Calu3 (cell line): ENCODE results near the gene GRAMD1A. TPM values are rescaled to one million over a fixed set of nuclear protein-coding genes. Genes with fewer than 3 reads are reported as not detected.

ENCODE experiments used
- BruUV-seq: library from RNA; stranded (reverse); fragments of 400-500 nt; replicated peaks from 2 replicates; lab custom pipeline; 2021; lab: Mats Ljungman, UMichigan
- CTCF ChIA-PET: fragments of 300-600 bp; sonication (Branson Sonifier 250); formaldehyde crosslinking; loops from one replicate; lab custom pipeline; 2022; ENCODE audit warnings: antibody characterized with exemption; lab: Charles Lee
- DNase-seq: peaks from one replicate; pipeline ENCODE4 v3.0.0; 2022
- H3K27ac Mint-ChIP-seq: one replicate; pipeline ENCODE4 v1.8.0; 2022; ENCODE audit warnings: mixed read lengths; ENCODE audit not compliant: unreplicated experiment
- H3K27me3 Mint-ChIP-seq: one replicate; pipeline ENCODE4 v1.8.0; 2022; ENCODE audit warnings: mixed read lengths; ENCODE audit not compliant: unreplicated experiment
- H3K36me3 Mint-ChIP-seq: one replicate; pipeline ENCODE4 v1.8.0; 2022; ENCODE audit warnings: mild to moderate bottlenecking, moderate library complexity, mixed read lengths; ENCODE audit not compliant: insufficient read depth, unreplicated experiment
- H3K4me1 Mint-ChIP-seq: one replicate; pipeline ENCODE4 v1.8.0; 2022; ENCODE audit warnings: mild to moderate bottlenecking, low read depth, mixed read lengths; ENCODE audit not compliant: unreplicated experiment
- H3K4me3 Mint-ChIP-seq: one replicate; pipeline ENCODE4 v1.8.0; 2022; ENCODE audit warnings: mild to moderate bottlenecking, low read depth, moderate library complexity, mixed read lengths; ENCODE audit not compliant: unreplicated experiment
- H3K9me3 Mint-ChIP-seq: one replicate; pipeline ENCODE4 v1.8.0; 2022; ENCODE audit warnings: low read depth, mixed read lengths; ENCODE audit not compliant: unreplicated experiment
- intact Hi-C: fragments of 100-400 bp; cut with micrococcal nuclease; formaldehyde crosslinking; loops from one replicate; pipeline ENCODE4 v1.10.0; 2022; ENCODE audit not compliant: unreplicated experiment
- total RNA-seq: library from RNA; stranded (reverse); gene quantifications from 2 replicates; pipeline ENCODE4 v1.2.3, GENCODE V29; 2022
- TF ChIP-seq, protein P1 (sequence below): fragments of 200-600 bp; IDR thresholded peaks from one replicate; pipeline ENCODE4 v1.8.0; 2022; ENCODE audit warnings: antibody characterized with exemption; ENCODE audit not compliant: unreplicated experiment

Gene GRAMD1A
- total RNA-seq, 1 experiment from 2014 or later, result 126 TPM

DNA sequence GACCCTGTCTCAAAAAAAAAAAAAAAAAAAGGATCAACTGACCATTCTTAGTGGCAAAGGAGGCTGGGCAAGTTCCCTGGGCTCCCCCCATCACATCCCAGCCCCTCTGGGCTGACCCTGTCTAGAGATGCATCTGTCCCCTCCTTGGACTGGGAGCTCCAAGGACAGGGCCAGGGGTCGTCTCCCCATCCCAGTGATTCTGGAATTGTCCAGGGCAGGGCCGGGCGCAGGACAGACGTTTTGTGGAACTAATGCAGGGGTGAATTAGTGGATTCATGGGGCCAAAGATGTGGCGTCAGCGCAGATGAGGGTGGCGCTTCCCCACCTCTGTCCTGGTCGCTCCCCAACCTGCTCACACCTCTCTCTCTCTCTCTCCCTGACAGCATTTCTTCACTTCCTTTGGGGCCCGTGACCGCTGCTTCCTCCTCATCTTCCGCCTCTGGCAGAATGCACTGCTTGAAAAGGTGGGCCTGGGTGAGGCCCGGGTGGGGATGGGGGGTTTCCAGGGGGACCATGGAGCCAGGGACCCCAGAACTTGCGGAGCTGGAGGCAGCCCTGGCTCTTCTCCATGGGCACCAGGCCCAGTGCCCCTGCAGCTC lies 11.1 kb downstream of the GRAMD1A start:
- H3K27me3 Mint-ChIP-seq, result no peaks in the 10 kb centered on the region
- no peak overlapping the region for H3K27ac Mint-ChIP-seq
- CTCF ChIA-PET, result interaction anchor here (0.7 kb wide), 2 partner anchors 55 to 763 kb away, joined by 3 to 5 read pairs; no protein-coding TSS in a partner anchor
- peaks cover 27% of the 10 kb centered on the region for H3K4me1 Mint-ChIP-seq
- BruUV-seq, result no TSS peak
- DNase-seq, result no peak
- no peaks in the 10 kb centered on the region for H3K9me3 Mint-ChIP-seq
- TF ChIP-seq, protein P1, sequence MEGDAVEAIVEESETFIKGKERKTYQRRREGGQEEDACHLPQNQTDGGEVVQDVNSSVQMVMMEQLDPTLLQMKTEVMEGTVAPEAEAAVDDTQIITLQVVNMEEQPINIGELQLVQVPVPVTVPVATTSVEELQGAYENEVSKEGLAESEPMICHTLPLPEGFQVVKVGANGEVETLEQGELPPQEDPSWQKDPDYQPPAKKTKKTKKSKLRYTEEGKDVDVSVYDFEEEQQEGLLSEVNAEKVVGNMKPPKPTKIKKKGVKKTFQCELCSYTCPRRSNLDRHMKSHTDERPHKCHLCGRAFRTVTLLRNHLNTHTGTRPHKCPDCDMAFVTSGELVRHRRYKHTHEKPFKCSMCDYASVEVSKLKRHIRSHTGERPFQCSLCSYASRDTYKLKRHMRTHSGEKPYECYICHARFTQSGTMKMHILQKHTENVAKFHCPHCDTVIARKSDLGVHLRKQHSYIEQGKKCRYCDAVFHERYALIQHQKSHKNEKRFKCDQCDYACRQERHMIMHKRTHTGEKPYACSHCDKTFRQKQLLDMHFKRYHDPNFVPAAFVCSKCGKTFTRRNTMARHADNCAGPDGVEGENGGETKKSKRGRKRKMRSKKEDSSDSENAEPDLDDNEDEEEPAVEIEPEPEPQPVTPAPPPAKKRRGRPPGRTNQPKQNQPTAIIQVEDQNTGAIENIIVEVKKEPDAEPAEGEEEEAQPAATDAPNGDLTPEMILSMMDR, result no peak
- H3K36me3 Mint-ChIP-seq, result peaks cover 62% of the 10 kb centered on the region
- no peak overlapping the region for H3K4me3 Mint-ChIP-seq
- intact Hi-C loops, result no loop called here

DNA sequence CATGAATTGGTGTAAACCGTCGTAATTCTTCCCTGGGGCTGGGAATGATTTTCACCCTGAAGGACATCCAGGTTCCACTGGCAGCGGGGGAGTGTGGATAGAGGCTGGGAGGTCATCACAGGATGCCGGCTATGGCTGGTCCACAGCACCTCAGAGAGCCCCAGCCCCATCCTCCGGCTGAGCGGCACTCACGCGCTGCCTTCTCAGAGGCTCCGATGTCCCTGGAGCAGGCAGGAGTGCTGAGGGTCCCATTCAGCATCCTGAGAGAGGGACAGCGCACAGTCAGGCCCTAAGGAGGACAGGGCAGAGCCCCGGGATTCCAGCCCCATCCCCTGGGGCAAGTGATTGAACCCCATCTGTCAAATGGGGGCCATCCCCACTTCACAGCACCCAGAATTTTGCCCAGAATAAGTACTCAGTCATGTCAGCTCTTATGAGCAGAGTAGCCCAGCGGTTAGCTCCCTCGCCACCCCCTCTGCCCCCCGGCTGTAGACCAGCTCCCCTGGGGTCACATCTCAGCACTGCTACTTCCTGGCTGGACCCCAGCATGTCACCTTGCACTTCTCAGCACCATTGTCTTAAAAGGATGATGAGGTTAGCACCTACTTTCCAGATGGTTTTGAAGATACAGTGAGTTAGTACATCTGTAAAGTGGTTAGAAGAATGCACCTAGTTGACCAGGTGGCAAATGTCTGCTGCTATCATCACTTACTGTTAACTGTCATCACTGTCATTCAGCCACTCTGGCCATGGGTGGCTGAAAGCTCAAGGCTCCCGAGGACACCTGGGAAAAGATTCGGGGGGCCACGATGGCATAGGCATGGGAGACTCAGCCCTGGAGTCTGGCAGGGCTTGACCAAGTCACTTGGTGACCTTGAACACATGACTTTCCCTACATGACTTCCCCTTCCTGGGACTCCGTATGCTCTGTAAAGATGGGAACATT lies 11.9 kb downstream of the GRAMD1A start:
- CTCF ChIA-PET, result interaction anchor here (1.0 to 2.0 kb wide), 3 partner anchors 9 to 17 kb away, joined by 3 to 5 read pairs (median 4); no protein-coding TSS in a partner anchor
- Mint-ChIP-seq H3K36me3 (peaks cover 61% of the 10 kb centered on the region), H3K4me1 (peaks cover 19% of the 10 kb centered on the region), H3K27me3 (no peaks in the 10 kb centered on the region), H3K9me3 (no peaks in the 10 kb centered on the region), H3K27ac (peak overlapping the region; percentile 45), H3K4me3 (no peak overlapping the region)
- TF ChIP-seq, protein P1, result no peak
- BruUV-seq, result no TSS peak
- intact Hi-C loops, result no loop called here
- no peak for DNase-seq

DNA sequence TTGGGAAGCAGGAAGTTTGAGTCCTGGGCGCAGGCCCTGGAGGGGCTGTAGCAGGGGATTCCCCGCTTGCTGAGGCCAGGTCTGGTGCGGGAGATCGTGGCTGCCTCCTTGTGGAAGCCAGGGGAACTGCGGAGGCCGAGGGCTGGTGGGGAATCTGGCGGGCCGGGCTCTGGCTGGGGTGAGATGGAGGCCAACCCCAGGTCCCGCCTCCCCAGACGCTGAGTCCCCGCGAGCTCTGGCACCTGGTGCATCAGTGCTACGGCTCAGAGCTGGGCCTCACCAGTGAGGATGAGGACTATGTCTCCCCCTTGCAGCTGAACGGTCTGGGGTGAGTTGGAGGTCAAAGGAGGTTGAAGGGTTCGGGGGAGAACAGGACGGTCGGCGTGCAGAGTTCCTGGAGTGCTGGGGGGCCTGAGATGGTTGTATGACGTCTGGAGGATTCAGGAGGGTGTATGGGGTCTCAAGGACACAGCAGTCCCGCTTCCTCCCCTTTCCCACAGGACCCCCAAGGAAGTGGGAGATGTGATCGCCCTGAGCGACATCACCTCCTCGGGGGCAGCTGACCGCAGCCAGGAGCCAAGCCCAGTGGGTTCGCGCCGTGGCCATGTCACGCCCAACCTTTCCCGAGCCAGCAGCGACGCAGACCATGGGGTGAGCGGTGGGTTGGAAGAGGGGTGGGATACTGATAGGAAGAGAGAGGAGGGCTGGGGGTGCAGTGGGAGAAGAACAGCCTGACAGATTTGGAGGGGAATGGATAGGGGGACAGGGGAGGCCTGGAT lies 13.1 kb downstream of the GRAMD1A start:
- TF ChIP-seq, protein P1, result peak; percentile 98
- peaks cover 14% of the 10 kb centered on the region for H3K4me1 Mint-ChIP-seq
- H3K9me3 Mint-ChIP-seq, result no peaks in the 10 kb centered on the region
- intact Hi-C loops, result loop anchor here (1.0 kb wide), 1 partner anchor 40 kb away; no protein-coding TSS in a partner anchor
- CTCF ChIA-PET, result interaction anchor here (1.0 to 2.0 kb wide), 4 partner anchors 10 to 38 kb away, joined by 3 to 5 read pairs (median 4); no protein-coding TSS in a partner anchor
- BruUV-seq, result no TSS peak
- no peaks in the 10 kb centered on the region for H3K27me3 Mint-ChIP-seq
- H3K36me3 Mint-ChIP-seq, result peaks cover 63% of the 10 kb centered on the region
- peak overlapping the region; percentile 45 for H3K27ac Mint-ChIP-seq
- peak overlapping the region; percentile 26 for H3K4me3 Mint-ChIP-seq
- DNase-seq, result peak; percentile 86
